Activated naive CD8-positive, alpha-beta T cell (primary cell): Measurements from ENCODE around the gene OR52N4.
A peak's percentile ranks its signal among the peaks of the same experiment; 100 is the strongest.
"Not testable (repeated sequence)": the region's sequence is repeated elsewhere in the genome, so short reads cannot be mapped to it uniquely, and the experiment has no call there.

ENCODE experiments used
- H3K27ac Mint-ChIP-seq: one replicate; pipeline ENCODE4 v1.8.0; 2021; ENCODE audit warnings: mixed read lengths
- H3K27me3 Mint-ChIP-seq: one replicate; pipeline ENCODE4 v1.8.0; 2021; ENCODE audit warnings: mixed read lengths
- H3K36me3 Mint-ChIP-seq: one replicate; pipeline ENCODE4 v1.8.0; 2021; ENCODE audit warnings: mixed read lengths
- H3K4me1 Mint-ChIP-seq: one replicate; pipeline ENCODE4 v1.8.0; 2021; ENCODE audit warnings: low read depth, mixed read lengths
- H3K4me3 Mint-ChIP-seq: one replicate; pipeline ENCODE4 v1.8.0; 2021; ENCODE audit warnings: mild to moderate bottlenecking, mixed read lengths
- H3K9me3 Mint-ChIP-seq: one replicate; pipeline ENCODE4 v1.8.0; 2021; ENCODE audit warnings: low read depth, mixed read lengths

The OR52N4 gene

GRCh38 chr11:5753943-5754342 is at the start of gene OR52N4:
TSS of gene OR52N4 (plus strand) at chr11:5754243. CDS start at chr11:5754741, 498 bp downstream.
- H3K36me3 Mint-ChIP-seq, result peaks cover 5% of the 10 kb centered on the region
- no peaks in the 10 kb centered on the region for H3K27me3 Mint-ChIP-seq
- no peak within 1 kb of the TSS for H3K4me3 Mint-ChIP-seq
- no peaks in the 10 kb centered on the region for H3K4me1 Mint-ChIP-seq
- no peaks in the 10 kb centered on the region for H3K9me3 Mint-ChIP-seq
- no peak within 1 kb of the TSS for H3K27ac Mint-ChIP-seq

- Mint-ChIP-seq H3K27me3 (no peaks in the 10 kb centered on the region), H3K4me1 (peaks cover 30% of the 10 kb centered on the region), H3K36me3 (peaks cover 12% of the 10 kb centered on the region), H3K9me3 (no peaks in the 10 kb centered on the region), H3K27ac (peak overlapping the region; percentile 83), H3K4me3 (no peak overlapping the region)
Observed at GRCh38 chr11:5705688-5706087, 48.4 kb upstream of the OR52N4 start.

GRCh38 chr11:5712507-5712906 is 41.5 kb upstream of the OR52N4 start:
- H3K27ac Mint-ChIP-seq, result peak overlapping the region; percentile 36
- H3K4me3 Mint-ChIP-seq, result no peak overlapping the region

GRCh38 chr11:5713695-5714094 is 40.3 kb upstream of the OR52N4 start:
- Mint-ChIP-seq H3K9me3 (peaks cover 4% of the 10 kb centered on the region), H3K36me3 (peaks cover 2% of the 10 kb centered on the region), H3K27me3 (no peaks in the 10 kb centered on the region), H3K4me1 (peaks cover 4% of the 10 kb centered on the region), H3K4me3 (no peak overlapping the region), H3K27ac (no peak overlapping the region)

More at GRCh38 chr11:5712507-5712906, 41.5 kb upstream of the OR52N4 start:
- Mint-ChIP-seq H3K27me3 (no peaks in the 10 kb centered on the region), H3K4me1 (peaks cover 4% of the 10 kb centered on the region), H3K9me3 (no peaks in the 10 kb centered on the region), H3K36me3 (peaks cover 7% of the 10 kb centered on the region)

GRCh38 chr11:5716518-5716917 is 37.5 kb upstream of the OR52N4 start:
- not testable (repeated sequence) for H3K4me3 Mint-ChIP-seq, H3K9me3 Mint-ChIP-seq, H3K27ac Mint-ChIP-seq, H3K4me1 Mint-ChIP-seq, H3K27me3 Mint-ChIP-seq
- H3K36me3 Mint-ChIP-seq, result peaks cover 13% of the 10 kb centered on the region

GRCh38 chr11:5719703-5720495 is 34.1 kb upstream of the OR52N4 start:
- Mint-ChIP-seq H3K27ac (no peak overlapping the region), H3K36me3 (peaks cover 13% of the 10 kb centered on the region), H3K27me3 (no peaks in the 10 kb centered on the region), H3K4me3 (no peak overlapping the region), H3K4me1 (no peaks in the 10 kb centered on the region), H3K9me3 (peaks cover 4% of the 10 kb centered on the region)

- Mint-ChIP-seq H3K36me3 (peaks cover 17% of the 10 kb centered on the region), H3K27ac (no peak overlapping the region), H3K9me3 (peaks cover 3% of the 10 kb centered on the region), H3K27me3 (no peaks in the 10 kb centered on the region), H3K4me1 (no peaks in the 10 kb centered on the region), H3K4me3 (no peak overlapping the region)
Observed at GRCh38 chr11:5722622-5723021, 31.4 kb upstream of the OR52N4 start.

- Mint-ChIP-seq H3K27ac (no peak overlapping the region), H3K4me1 (no peaks in the 10 kb centered on the region), H3K9me3 (no peaks in the 10 kb centered on the region), H3K27me3 (peaks cover 4% of the 10 kb centered on the region), H3K4me3 (no peak overlapping the region), H3K36me3 (peaks cover 16% of the 10 kb centered on the region)
Observed at GRCh38 chr11:5726351-5726750, 27.7 kb upstream of the OR52N4 start.

- Mint-ChIP-seq H3K36me3 (peaks cover 16% of the 10 kb centered on the region), H3K27me3 (peaks cover 4% of the 10 kb centered on the region), H3K27ac (no peak overlapping the region), H3K4me3 (no peak overlapping the region), H3K4me1 (no peaks in the 10 kb centered on the region), H3K9me3 (no peaks in the 10 kb centered on the region)
Observed at GRCh38 chr11:5727691-5728090, 26.4 kb upstream of the OR52N4 start.

GRCh38 chr11:5736396-5736795 is 17.6 kb upstream of the OR52N4 start, which contains the start of gene OR56B1:
TSS of gene OR56B1 (plus strand) at chr11:5736448. CDS start at chr11:5736517, 69 bp downstream.
- Mint-ChIP-seq H3K4me1 (no peaks in the 10 kb centered on the region), H3K27ac (no peak within 1 kb of the TSS), H3K4me3 (no peak within 1 kb of the TSS), H3K27me3 (peaks cover 7% of the 10 kb centered on the region), H3K9me3 (no peaks in the 10 kb centered on the region), H3K36me3 (peaks cover 26% of the 10 kb centered on the region)

GRCh38 chr11:5737091-5737490 is 17.0 kb upstream of the OR52N4 start:
- H3K4me1 Mint-ChIP-seq, result no peaks in the 10 kb centered on the region
- no peak overlapping the region for H3K27ac Mint-ChIP-seq
- peaks cover 7% of the 10 kb centered on the region for H3K27me3 Mint-ChIP-seq
- H3K4me3 Mint-ChIP-seq, result no peak overlapping the region
- no peaks in the 10 kb centered on the region for H3K9me3 Mint-ChIP-seq
- peaks cover 29% of the 10 kb centered on the region for H3K36me3 Mint-ChIP-seq

- peaks cover 32% of the 10 kb centered on the region for H3K36me3 Mint-ChIP-seq
- no peaks in the 10 kb centered on the region for H3K4me1 Mint-ChIP-seq
- peaks cover 4% of the 10 kb centered on the region for H3K9me3 Mint-ChIP-seq
- no peak overlapping the region for H3K27ac Mint-ChIP-seq
- no peak overlapping the region for H3K4me3 Mint-ChIP-seq
- H3K27me3 Mint-ChIP-seq, result peaks cover 7% of the 10 kb centered on the region
Observed at GRCh38 chr11:5737670-5738392, 16.2 kb upstream of the OR52N4 start.

- Mint-ChIP-seq H3K27me3 (peaks cover 7% of the 10 kb centered on the region), H3K4me1 (no peaks in the 10 kb centered on the region), H3K36me3 (peaks cover 32% of the 10 kb centered on the region), H3K9me3 (peaks cover 10% of the 10 kb centered on the region), H3K4me3 (no peak overlapping the region), H3K27ac (no peak overlapping the region)
Observed at GRCh38 chr11:5738431-5738830, 15.6 kb upstream of the OR52N4 start.

- Mint-ChIP-seq H3K9me3 (peaks cover 19% of the 10 kb centered on the region), H3K27me3 (no peaks in the 10 kb centered on the region), H3K4me3 (no peak overlapping the region), H3K27ac (no peak overlapping the region), H3K36me3 (peaks cover 6% of the 10 kb centered on the region), H3K4me1 (no peaks in the 10 kb centered on the region)
Observed at GRCh38 chr11:5746614-5747013, 7.4 kb upstream of the OR52N4 start.

GRCh38 chr11:5749836-5750235 is 4.2 kb upstream of the OR52N4 start:
- no peaks in the 10 kb centered on the region for H3K27me3 Mint-ChIP-seq
- H3K4me3 Mint-ChIP-seq, result no peak overlapping the region
- no peaks in the 10 kb centered on the region for H3K4me1 Mint-ChIP-seq
- no peak overlapping the region for H3K27ac Mint-ChIP-seq
- no peaks in the 10 kb centered on the region for H3K36me3 Mint-ChIP-seq
- H3K9me3 Mint-ChIP-seq, result no peaks in the 10 kb centered on the region
